Occipital lobe (tissue), 2 donors: ENCODE results near the gene TAC3. TPM values are rescaled to one million over a fixed set of nuclear protein-coding genes. Genes with fewer than 3 reads are reported as not detected.
"Not testable (repeated sequence)": the region's sequence is repeated elsewhere in the genome, so short reads cannot be mapped to it uniquely, and the experiment has no call there.

ENCODE experiments used
- DNase-seq: peaks from one replicate; lab custom pipeline; 2025; lab: John Stamatoyannopoulos, UW
- total RNA-seq: library from RNA; depleted of rRNA; stranded (reverse); fragments of >200 nt; gene quantifications from one replicate; pipeline ENCODE4 v1.2.3, GENCODE V29; 2014

Gene TAC3
- total RNA-seq, 1 donor from 2014 or later, result 1.6 TPM

DNA sequence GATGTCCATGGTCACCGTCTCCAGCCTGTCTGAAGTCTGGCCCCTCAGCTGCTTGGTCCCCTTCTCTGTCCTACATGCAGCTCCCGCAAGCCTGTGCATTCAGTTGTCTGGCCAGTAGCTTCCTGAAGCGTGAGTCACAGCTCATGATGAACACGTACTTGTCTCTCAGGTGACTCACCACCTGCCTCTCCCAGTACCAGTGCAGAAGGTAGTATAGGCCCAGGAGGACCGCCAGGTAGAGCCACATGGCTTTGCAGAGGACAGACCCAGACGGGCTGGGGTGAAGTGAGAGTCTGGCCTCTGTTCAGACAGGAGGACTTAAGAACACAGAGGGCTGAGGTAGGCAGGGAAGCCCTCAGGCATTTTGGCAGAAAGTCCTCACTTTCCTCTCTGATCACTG, 30.6 kb downstream of the TAC3 start:
- DNase-seq, result not testable (repeated sequence)

DNA sequence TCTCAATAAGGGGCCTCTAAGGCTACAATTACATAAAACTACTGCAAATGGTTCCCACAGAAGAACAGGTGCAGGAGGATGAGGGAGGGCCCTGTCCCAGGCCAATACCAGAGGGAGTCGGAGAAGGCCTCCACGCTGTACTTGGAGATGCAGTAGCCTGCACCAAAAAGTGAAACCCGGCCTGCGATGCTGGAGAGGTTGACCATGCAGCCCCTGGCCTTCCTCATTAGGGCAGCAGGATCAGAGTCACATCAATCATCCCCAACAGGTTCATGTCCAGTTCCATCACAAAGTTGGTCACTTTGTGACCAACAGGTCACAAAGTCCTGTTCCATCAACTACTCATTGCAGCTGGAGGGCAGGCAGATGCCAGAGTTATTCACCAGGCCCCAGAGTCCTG, 32.9 kb downstream of the TAC3 start:
- no peak for DNase-seq

DNA sequence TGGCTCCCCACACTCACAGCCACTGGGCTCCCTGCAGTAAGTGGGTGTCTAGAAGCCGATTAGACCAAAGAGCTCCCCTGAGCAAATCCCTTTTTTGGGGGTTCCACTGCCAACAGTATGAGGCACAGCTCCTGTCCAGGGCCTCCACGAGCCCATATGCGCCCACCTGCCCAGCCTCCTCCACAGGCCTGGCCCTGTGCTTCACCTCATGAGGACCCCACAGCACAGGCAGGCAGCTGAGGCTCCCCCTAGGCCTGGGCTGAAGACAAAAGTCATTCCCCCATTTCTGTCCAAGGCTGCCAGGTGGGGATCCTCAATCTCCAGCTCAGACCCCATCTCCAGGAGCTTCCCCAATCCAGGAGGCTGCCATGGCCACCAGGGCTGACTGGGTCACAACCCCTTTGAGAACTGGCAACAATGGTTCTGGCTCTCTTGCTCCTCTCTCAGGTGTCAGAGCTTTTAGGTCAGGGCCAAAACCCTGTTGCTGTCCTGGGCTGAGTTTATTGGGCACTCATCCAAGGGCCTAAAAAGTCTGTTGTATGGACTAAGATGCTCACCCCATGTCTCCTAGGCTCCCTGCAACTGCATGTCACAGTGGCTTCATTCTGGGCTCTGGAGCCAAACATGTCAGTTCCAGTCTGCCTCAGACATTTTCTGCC, 33.6 kb downstream of the TAC3 start:
- DNase-seq, result not testable (repeated sequence)

DNA sequence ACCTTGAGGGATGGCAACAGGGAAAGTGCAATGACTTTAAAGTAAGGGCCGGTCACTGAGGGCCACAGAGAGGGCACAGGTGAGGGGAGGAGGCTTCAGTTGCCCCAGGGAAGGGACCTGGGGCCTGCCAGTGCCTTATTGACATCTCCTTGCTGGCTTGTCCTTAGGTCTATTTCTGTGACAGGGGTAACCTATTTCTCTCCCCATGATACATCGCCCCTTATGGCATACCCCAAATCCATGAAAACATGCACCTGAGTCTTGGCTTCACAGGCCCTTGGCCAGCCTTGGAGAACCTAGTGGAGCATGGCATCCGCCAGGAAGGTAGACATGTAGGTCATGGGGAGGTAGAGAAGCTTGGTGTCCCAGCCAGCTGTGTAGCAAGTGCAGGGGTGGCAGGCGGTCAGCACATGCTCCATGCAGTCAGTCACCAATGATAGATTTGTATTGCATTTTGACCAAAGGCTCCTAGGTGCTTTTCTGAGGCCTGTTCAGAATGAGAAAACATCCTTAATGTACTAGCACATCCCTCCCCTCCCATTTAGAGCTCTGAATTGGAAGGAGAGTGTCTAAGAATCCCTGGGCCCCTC, 35.3 kb downstream of the TAC3 start:
- no peak for DNase-seq

GRCh38 chr12:56980268-56980667, 36.1 kb downstream of the TAC3 start:
- DNase-seq, result no peak

GRCh38 chr12:56979628-56980027, 36.7 kb downstream of the TAC3 start:
- no peak for DNase-seq

DNA sequence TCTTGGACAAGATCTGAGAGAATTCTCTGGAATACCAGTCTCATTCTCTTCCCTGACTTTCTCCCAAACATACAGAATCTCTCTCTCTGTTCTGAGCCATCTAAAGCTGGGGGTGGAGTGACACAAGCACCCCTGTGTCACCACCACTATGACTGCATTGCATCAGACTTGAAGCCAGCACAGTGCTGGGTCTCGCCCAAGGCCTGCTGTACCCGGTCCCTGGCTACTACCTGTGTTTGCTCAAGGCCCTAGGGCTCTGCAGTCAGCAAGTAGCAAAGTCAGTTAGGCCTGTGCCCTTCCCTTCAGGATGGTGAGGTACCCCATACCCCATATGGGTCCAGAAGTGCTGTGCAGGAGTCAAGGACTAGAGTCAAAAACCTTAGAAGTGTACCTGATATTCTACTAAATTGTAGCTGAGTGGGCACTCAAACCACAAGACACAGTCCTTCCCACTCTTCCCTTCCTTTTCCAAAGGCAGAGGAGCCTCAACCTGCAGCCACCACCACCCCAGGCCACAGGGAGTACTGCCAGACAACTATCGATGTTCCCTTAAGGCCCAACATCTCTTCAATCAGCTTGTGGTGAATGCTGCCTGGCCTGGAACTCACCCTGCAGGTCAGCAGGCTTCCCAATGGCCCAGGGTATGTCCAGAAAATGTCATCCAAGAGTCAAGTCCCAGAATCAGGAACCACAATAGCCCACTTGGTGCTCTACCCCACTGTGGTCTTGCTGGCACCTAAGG, 37.8 kb downstream of the TAC3 start:
- no peak for DNase-seq

GRCh38 chr12:56977361-56977760, 39.0 kb downstream of the TAC3 start:
- DNase-seq, result not testable (repeated sequence)

- not testable (repeated sequence) for DNase-seq
Observed at GRCh38 chr12:56974224-56974623, 42.1 kb downstream of the TAC3 start.

DNA sequence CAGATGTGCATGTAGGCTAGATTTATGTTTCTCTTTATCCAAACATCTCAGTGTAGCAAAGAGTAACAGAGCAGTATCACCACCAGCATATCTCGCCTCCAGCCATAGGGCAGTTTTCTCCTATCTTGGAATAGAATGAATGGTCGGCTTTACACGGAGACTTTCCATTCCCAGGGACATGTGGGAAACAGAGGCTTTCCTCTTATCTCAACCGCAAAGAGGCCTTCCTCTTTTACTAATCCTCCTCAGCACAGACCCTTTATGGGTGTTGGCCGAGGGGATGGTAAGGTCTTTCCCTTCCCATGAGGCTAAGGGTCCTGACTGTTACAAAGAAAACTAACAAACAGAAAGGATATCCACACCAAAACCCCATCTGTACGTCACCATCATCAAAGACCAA, 47.4 kb downstream of the TAC3 start:
- not testable (repeated sequence) for DNase-seq

GRCh38 chr12:56965997-56966642, 50.2 kb downstream of the TAC3 start:
- DNase-seq, result not testable (repeated sequence)

DNA sequence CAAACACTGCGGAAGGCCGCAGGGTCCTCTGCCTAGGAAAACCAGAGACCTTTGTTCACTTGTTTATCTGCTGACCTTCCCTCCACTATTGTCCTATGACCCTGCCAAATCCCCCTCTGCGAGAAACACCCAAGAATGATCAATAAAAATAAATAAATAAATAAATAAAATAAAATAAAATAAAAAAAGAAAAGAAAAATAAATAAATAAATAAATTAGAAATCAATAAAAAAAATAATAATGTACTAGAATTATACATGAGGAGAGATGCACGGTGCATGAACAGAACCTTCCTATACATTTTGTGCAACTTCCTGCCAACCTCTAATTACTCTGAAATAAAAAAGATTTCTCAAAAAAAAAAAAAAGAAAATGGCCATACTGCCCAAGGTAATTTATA, 51.2 kb downstream of the TAC3 start:
- DNase-seq, result not testable (repeated sequence)

DNA sequence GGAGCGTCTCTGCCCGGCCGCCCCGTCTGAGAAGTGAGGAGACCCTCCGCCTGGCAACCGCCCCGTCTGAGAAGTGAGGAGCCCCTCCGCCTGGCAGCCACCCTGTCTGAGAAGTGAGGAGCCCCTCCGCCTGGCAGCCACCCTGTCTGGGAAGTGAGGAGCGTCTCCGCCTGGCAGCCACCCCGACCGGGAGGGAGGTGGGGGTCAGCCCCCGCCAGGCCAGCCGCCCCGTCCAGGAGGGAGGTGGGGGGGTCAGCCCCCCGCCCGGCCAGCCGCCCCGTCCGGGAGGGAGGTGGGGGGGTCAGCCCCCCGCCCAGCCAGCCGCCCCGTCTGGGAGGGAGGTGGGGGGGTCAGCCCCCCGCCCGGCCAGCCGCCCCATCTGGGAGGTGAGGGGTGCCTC, 52.8 kb downstream of the TAC3 start:
- DNase-seq, result not testable (repeated sequence)

DNA sequence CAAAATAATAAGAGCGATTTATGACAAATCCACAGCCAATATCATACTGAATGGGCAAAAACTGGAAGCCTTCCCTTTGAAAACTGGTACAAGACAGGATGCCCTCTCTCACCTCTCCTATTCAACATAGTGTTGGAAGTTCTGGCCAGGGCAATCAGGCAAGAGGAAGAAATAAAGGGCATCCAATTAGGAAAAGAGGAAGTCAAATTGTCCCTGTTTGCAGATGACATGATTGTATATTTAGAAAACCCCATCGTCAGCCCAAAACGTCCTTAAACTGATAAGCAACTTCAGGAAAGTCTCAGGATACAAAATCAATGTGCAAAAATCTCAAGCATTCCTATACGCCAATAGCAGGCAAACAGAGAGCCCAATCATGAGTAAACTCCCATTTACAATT, 54.1 kb downstream of the TAC3 start:
- not testable (repeated sequence) for DNase-seq

Other genes with a start within 250 kb of the TAC3 start
- gene SDR9C7, start 82.1 kb downstream of the TAC3 start, total RNA-seq, result 0.31 TPM
- 0.62 TPM for gene RDH16, start 58.9 kb downstream of the TAC3 start, total RNA-seq
- 10.6 TPM for gene ZBTB39, start 10.0 kb downstream of the TAC3 start, total RNA-seq
- not detected for gene MYO1A, start 33.6 kb upstream of the TAC3 start, total RNA-seq
- gene NEMP1, start 62.3 kb upstream of the TAC3 start, total RNA-seq, result 7.6 TPM
- 33.2 TPM for gene NAB2, start 72.6 kb upstream of the TAC3 start, total RNA-seq
- 4.7 TPM for gene STAT6, start 94.8 kb upstream of the TAC3 start, total RNA-seq
- gene LRP1, start 112.0 kb upstream of the TAC3 start, total RNA-seq, result 65.4 TPM
- gene LRP1-AS, start 131.1 kb upstream of the TAC3 start, total RNA-seq, result not detected
- gene NXPH4, start 200.3 kb upstream of the TAC3 start, total RNA-seq, result 0.78 TPM
- gene SHMT2, start 213.2 kb upstream of the TAC3 start, total RNA-seq, result 36.2 TPM
- 0.94 TPM for gene STAC3, start 234.7 kb upstream of the TAC3 start, total RNA-seq